CD8-positive, alpha-beta memory T cell (primary cell): ENCODE results near the gene UAP1L1. TPM values are rescaled to one million over a fixed set of nuclear protein-coding genes. Genes with fewer than 3 reads are reported as not detected.
A peak's percentile ranks its signal among the peaks of the same experiment; 100 is the strongest.

Source experiments
- CTCF ChIA-PET: fragments of 350-600 bp; sonication (Branson Sonifier 250); formaldehyde crosslinking; loops from one replicate; lab custom pipeline; 2021; ENCODE audit warnings: antibody characterized with exemption; lab: Charles Lee
- POLR2A ChIA-PET: fragments of 350-600 bp; sonication (Branson Sonifier 250); formaldehyde crosslinking; loops from one replicate; lab custom pipeline; 2021; ENCODE audit warnings: antibody characterized with exemption; lab: Charles Lee
- DNase-seq, 5 donors: peaks; one replicate each; pipeline versions ENCODE4 v3.0.0 to v3.0.0-alpha.2; 2020 to 2022; ENCODE audit warnings: mixed read lengths in 1 of 5
- H3K27ac ChIP-seq: one replicate; pipeline ENCODE4 v1.7.0; 2013; ENCODE audit warnings: low read depth, mild to moderate bottlenecking, low read length, moderate library complexity
- H3K27me3 ChIP-seq: 2 replicates; pipeline ENCODE4 v1.7.0; 2013; ENCODE audit warnings: low read length, mild to moderate bottlenecking; ENCODE audit not compliant: insufficient read depth, poor library complexity, severe bottlenecking
- H3K36me3 ChIP-seq: 2 replicates; pipeline ENCODE4 v1.7.0; 2013; ENCODE audit warnings: mild to moderate bottlenecking, low read length, moderate library complexity; ENCODE audit not compliant: insufficient read depth
- H3K4me1 ChIP-seq: 2 replicates; pipeline ENCODE4 v1.7.0; 2013; ENCODE audit warnings: mild to moderate bottlenecking, low read length, moderate library complexity; ENCODE audit not compliant: insufficient read depth
- H3K4me3 ChIP-seq: 2 replicates; pipeline ENCODE4 v1.7.0; 2013; ENCODE audit warnings: mild to moderate bottlenecking, low read length
- H3K9me3 ChIP-seq: 2 replicates; pipeline ENCODE4 v1.7.0; 2013; ENCODE audit warnings: mild to moderate bottlenecking, low read length
- H3K27ac Mint-ChIP-seq, 8 donors: one replicate each; pipeline ENCODE4 v1.8.0; 2020 to 2021; ENCODE audit warnings: mixed read lengths in 8 of 8, mild to moderate bottlenecking in 6 of 8, inconsistent platforms in 3 of 8, moderate library complexity in 3 of 8
- H3K27me3 Mint-ChIP-seq, 2 donors: one replicate each; pipeline ENCODE4 v1.8.0; 2020 to 2021; ENCODE audit warnings: mixed read lengths in 2 of 2, mild to moderate bottlenecking in 1 of 2, moderate library complexity in 1 of 2
- H3K36me3 Mint-ChIP-seq, 3 donors: one replicate each; pipeline ENCODE4 v1.8.0; 2020 to 2021; ENCODE audit warnings: mixed read lengths in 3 of 3, inconsistent platforms in 1 of 3, mild to moderate bottlenecking in 1 of 3
- H3K4me1 Mint-ChIP-seq, 3 donors: one replicate each; pipeline ENCODE4 v1.8.0; 2020 to 2021; ENCODE audit warnings: mixed read lengths in 3 of 3, inconsistent platforms in 1 of 3, mild to moderate bottlenecking in 1 of 3
- H3K4me3 Mint-ChIP-seq, 7 donors: one replicate each; pipeline ENCODE4 v1.8.0; 2020 to 2021; ENCODE audit warnings: mixed read lengths in 7 of 7, mild to moderate bottlenecking in 6 of 7, moderate library complexity in 4 of 7, inconsistent platforms in 2 of 7
- H3K9me3 Mint-ChIP-seq, 5 donors: one replicate each; pipeline ENCODE4 v1.8.0; 2020 to 2022; ENCODE audit warnings: mixed read lengths in 5 of 5, mild to moderate bottlenecking in 3 of 5, moderate library complexity in 2 of 5, inconsistent platforms in 1 of 5
- polyA plus RNA-seq: library from polyadenylated mRNA; unstranded; fragments of 300-500 nt; fragmentation: Illumina TruSeq; gene quantifications from one replicate; pipeline ENCODE4 v1.2.3, GENCODE V29; 2021
- total RNA-seq, 2 experiments: library from RNA; stranded (reverse); gene quantifications; one replicate each; pipeline ENCODE4 v1.2.3, GENCODE V29; 2021

The UAP1L1 gene
- total and polyA plus RNA-seq, 3 experiments from 2014 or later, result 4.6 to 15.5 (median 15.3) TPM

- no peaks in the 10 kb centered on the region for H3K36me3 Mint-ChIP-seq
- POLR2A ChIA-PET, result interaction anchor here (1.0 to 3.1 kb wide), 2 partner anchors 17 to 18 kb away, joined by 3 to 29 read pairs; partner anchors contain the start of gene MAN1B1
- Histone ChIP-seq H3K9me3 (no peaks in the 10 kb centered on the region), H3K4me3 (no peak overlapping the region), H3K4me1 (peaks cover 14% of the 10 kb centered on the region), H3K27ac (no peak overlapping the region), H3K27me3 (no peaks in the 10 kb centered on the region), H3K36me3 (no peaks in the 10 kb centered on the region)
- H3K27me3 Mint-ChIP-seq, result peaks cover 3 to 4% of the 10 kb centered on the region in 2 donors
- H3K9me3 Mint-ChIP-seq, result no peaks in the 10 kb centered on the region
- H3K4me1 Mint-ChIP-seq, result peaks cover 6 to 22% (median 14%) of the 10 kb centered on the region in 3 donors
- no peak for DNase-seq
- H3K4me3 Mint-ChIP-seq, result peak overlapping the region in 3 of 7 donors; percentile 23 to 53 (median 39)
- no peak overlapping the region for H3K27ac Mint-ChIP-seq
- CTCF ChIA-PET, result interaction anchor here (0.7 to 8.6 kb wide), 19 partner anchors 8 to 291 kb away, joined by 3 to 87 read pairs (median 9); partner anchors contain the start of genes ABCA2, CLIC3, FUT7 and MAN1B1
Observed at GRCh38 chr9:137068539-137069507, 8.5 kb upstream of the UAP1L1 start.

DNA sequence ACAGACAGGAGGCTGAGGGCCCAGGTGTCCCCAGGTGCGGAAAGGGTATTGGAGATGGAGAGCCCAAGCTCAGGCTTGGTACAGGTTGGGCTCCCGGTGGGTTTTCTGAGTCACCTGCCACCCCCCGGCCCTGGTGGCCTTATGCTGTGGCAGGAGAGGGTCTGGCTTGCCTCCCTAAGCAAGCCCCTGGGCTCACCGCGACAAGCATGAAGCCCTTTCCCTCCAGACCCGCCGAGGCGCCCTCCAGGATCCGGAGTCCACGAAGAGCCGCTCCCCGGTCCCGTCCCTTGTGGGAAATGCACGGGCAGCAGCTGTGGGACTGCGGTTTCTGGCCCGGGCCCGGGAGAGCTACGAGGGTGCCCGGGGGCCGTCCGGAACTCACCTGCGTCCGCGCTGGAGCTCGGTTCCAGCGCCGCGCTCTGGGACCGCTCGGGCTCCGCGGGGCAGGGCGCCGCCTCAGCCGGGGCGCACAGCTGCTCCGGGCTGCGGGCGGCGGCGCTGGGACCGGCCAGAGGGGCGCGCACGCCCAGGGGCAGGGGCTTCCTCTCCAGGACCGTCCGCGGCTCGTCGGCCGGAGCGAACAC is 7.7 kb upstream of the UAP1L1 start:
- H3K4me3 ChIP-seq, result no peak overlapping the region
- no peaks in the 10 kb centered on the region for H3K9me3 Mint-ChIP-seq
- H3K4me1 Mint-ChIP-seq, result peaks cover 6 to 19% (median 12%) of the 10 kb centered on the region in 3 donors
- H3K36me3 ChIP-seq, result no peaks in the 10 kb centered on the region
- ChIA-PET CTCF (interaction anchor here (1.1 to 8.6 kb wide), 11 partner anchors 9 to 281 kb away, joined by 3 to 87 read pairs (median 10); partner anchors contain the start of genes MAN1B1 and NPDC1), POLR2A (interaction anchor here (0.6 to 3.1 kb wide), 8 partner anchors 16 to 262 kb away, joined by 3 to 29 read pairs (median 4); partner anchors contain the start of genes MAN1B1, RABL6 and TUBB4B)
- peak overlapping the region in 3 of 7 donors; percentile 23 to 53 (median 39) for H3K4me3 Mint-ChIP-seq
- H3K27ac ChIP-seq, result no peak overlapping the region
- H3K4me1 ChIP-seq, result peaks cover 14% of the 10 kb centered on the region
- H3K27me3 Mint-ChIP-seq, result peaks cover 3 to 4% of the 10 kb centered on the region in 2 donors
- no peak overlapping the region for H3K27ac Mint-ChIP-seq
- H3K27me3 ChIP-seq, result no peaks in the 10 kb centered on the region
- H3K36me3 Mint-ChIP-seq, result no peaks in the 10 kb centered on the region
- no peaks in the 10 kb centered on the region for H3K9me3 ChIP-seq
- DNase-seq, result no peak

DNA sequence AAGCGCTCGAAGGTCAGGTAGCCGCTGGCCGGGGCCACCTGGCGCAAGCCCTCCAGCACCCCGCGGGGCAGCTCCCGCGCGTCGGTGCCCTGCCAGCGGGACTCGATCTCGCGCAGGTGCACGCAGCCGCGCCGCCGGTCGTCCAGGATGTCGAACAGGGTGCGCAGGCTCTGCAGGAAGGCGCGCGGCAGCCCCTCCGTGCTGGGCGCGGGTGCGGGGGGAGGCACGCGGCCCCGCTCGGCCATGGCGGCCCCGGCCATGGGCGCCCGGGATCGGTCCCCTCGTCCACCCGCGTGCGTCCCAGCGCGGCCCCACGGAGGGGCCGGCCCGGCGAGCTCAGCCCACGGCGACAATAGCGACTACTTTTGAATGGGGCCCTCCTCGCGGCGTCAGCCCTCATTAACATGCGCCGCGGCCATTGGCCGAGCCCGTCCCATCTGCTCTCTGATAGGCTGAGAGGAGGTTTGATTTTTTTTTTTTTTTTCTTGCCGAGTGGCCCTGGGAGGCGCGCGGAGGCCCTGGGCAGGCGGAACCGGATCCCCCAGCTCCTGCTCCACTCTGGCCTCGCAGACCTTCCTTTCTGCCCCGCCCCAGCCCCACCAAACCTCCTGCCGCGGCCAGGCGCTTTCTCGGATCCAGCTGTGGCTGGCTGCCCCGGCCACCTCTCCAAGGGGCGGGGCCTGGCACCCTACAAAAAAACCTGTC is 7.0 kb upstream of the UAP1L1 start, which contains the start of gene SAPCD2:
TSS of gene SAPCD2 (minus strand) at position 357 of the 705 bp plus-strand sequence. CDS start at position 260, 97 bp downstream.
- Histone ChIP-seq H3K27me3 (no peaks in the 10 kb centered on the region), H3K4me1 (peaks cover 14% of the 10 kb centered on the region), H3K36me3 (no peaks in the 10 kb centered on the region), H3K9me3 (no peaks in the 10 kb centered on the region), H3K4me3 (peak within 1 kb of the TSS; percentile 39), H3K27ac (peak within 1 kb of the TSS; percentile 65)
- CTCF ChIA-PET, result interaction anchor here (0.7 to 8.6 kb wide), 13 partner anchors 9 to 282 kb away, joined by 3 to 87 read pairs (median 6); partner anchors contain the start of genes MAN1B1 and NPDC1
- POLR2A ChIA-PET, result interaction anchor here (0.6 to 3.1 kb wide), 10 partner anchors 16 to 263 kb away, joined by 3 to 29 read pairs (median 4); partner anchors contain the start of genes MAN1B1, RABL6 and TUBB4B
- Mint-ChIP-seq H3K4me3 (peak within 1 kb of the TSS; percentile 66 to 88 (median 77)), H3K36me3 (no peaks in the 10 kb centered on the region), H3K9me3 (no peaks in the 10 kb centered on the region), H3K4me1 (peaks cover 6 to 19% (median 12%) of the 10 kb centered on the region in 3 donors), H3K27ac (peak within 1 kb of the TSS in 6 of 8 donors; percentile 43 to 89 (median 75)), H3K27me3 (peaks cover 3 to 4% of the 10 kb centered on the region in 2 donors)
- peak; percentile 80 to 91 (median 85) for DNase-seq

GRCh38 chr9:137070906-137071275 is 6.4 kb upstream of the UAP1L1 start:
- Histone ChIP-seq H3K4me1 (peaks cover 14% of the 10 kb centered on the region), H3K36me3 (no peaks in the 10 kb centered on the region), H3K9me3 (no peaks in the 10 kb centered on the region), H3K27ac (peak overlapping the region; percentile 65), H3K4me3 (peak overlapping the region; percentile 39), H3K27me3 (no peaks in the 10 kb centered on the region)
- Mint-ChIP-seq H3K4me1 (peaks cover 6 to 19% (median 12%) of the 10 kb centered on the region in 3 donors), H3K9me3 (no peaks in the 10 kb centered on the region), H3K36me3 (no peaks in the 10 kb centered on the region), H3K4me3 (peak overlapping the region; percentile 66 to 88 (median 77)), H3K27ac (peak overlapping the region in 6 of 8 donors; percentile 43 to 89 (median 75)), H3K27me3 (peaks cover 3 to 4% of the 10 kb centered on the region in 2 donors)
- ChIA-PET POLR2A (interaction anchor here (0.6 to 3.1 kb wide), 5 partner anchors 15 to 221 kb away, joined by 3 to 29 read pairs (median 4); partner anchors contain the start of genes MAN1B1 and TUBB4B), CTCF (interaction anchor here (0.7 to 8.6 kb wide), 10 partner anchors 8 to 57 kb away, joined by 3 to 87 read pairs (median 8); partner anchors contain the start of genes MAN1B1 and NPDC1)
- no peak for DNase-seq

DNA sequence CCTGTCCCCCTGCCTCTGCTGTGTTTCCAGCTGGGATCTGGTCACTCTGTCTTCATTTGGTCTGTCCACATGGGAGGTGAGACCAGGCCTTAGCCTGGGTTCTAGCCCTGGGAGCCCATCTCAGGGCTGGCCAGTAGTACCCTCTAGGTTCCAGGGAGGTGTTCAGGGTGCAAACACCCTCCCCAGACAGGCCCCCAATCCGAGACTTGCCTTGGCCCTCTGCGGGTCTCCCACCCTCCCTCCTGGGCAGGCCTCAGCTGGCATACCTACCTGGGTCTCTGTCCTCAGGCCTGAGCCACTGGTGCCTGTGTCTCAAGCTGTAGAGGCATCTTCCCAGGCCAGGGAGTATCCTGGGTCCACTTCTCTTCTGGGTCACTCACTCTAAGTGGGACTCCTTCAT is 6.0 kb upstream of the UAP1L1 start:
- H3K4me3 ChIP-seq, result peak overlapping the region; percentile 39
- CTCF ChIA-PET, result interaction anchor here (1.0 to 2.8 kb wide), 8 partner anchors 13 to 156 kb away, joined by 3 to 15 read pairs (median 6); partner anchors contain the start of genes MAN1B1 and RNF224
- POLR2A ChIA-PET, result interaction anchor here (1.1 to 3.1 kb wide), 3 partner anchors 15 to 170 kb away, joined by 3 to 29 read pairs (median 4); partner anchors contain the start of genes MAN1B1 and TUBB4B
- no peaks in the 10 kb centered on the region for H3K36me3 ChIP-seq
- Mint-ChIP-seq H3K27me3 (peaks cover 3 to 4% of the 10 kb centered on the region in 2 donors), H3K9me3 (no peaks in the 10 kb centered on the region), H3K36me3 (no peaks in the 10 kb centered on the region), H3K4me3 (peak overlapping the region; percentile 66 to 88 (median 76)), H3K27ac (peak overlapping the region in 4 of 8 donors; percentile 28 to 89 (median 75)), H3K4me1 (peaks cover 6 to 19% (median 12%) of the 10 kb centered on the region in 3 donors)
- no peaks in the 10 kb centered on the region for H3K9me3 ChIP-seq
- no peak for DNase-seq
- peak overlapping the region; percentile 65 for H3K27ac ChIP-seq
- peaks cover 14% of the 10 kb centered on the region for H3K4me1 ChIP-seq
- H3K27me3 ChIP-seq, result no peaks in the 10 kb centered on the region

DNA sequence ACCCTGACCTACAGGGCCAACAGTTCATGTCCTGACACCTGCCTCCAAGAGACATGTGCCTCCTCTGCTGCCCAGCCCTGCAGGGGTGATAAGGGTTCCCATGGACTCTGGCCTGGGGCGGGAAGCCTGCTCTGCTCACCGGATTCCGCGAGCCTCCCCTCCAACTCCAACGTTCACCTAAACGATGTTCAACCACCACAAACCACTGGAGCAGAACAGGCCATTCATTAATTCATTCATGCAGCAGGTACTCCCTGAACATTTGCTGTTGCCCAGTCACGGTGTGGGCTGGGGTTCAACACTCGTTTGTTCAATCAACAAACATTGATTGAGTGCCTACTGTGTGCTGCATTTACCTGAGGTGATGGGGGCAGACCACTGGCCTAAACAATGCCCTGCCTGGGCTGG is 3.3 kb upstream of the UAP1L1 start:
- Histone ChIP-seq H3K27ac (no peak overlapping the region), H3K9me3 (no peaks in the 10 kb centered on the region), H3K4me1 (peaks cover 21% of the 10 kb centered on the region), H3K4me3 (no peak overlapping the region), H3K36me3 (no peaks in the 10 kb centered on the region), H3K27me3 (no peaks in the 10 kb centered on the region)
- POLR2A ChIA-PET, result no interaction called here
- H3K27ac Mint-ChIP-seq, result peak overlapping the region in 2 of 8 donors; percentile 26 to 81
- H3K4me3 Mint-ChIP-seq, result peak overlapping the region in 1 of 7 donors; percentile 8
- H3K4me1 Mint-ChIP-seq, result peaks cover 0 to 13% (median 7%) of the 10 kb centered on the region in 3 donors
- H3K27me3 Mint-ChIP-seq, result no peaks in the 10 kb centered on the region
- CTCF ChIA-PET, result interaction anchor here (2.8 kb wide), 1 partner anchor 12 kb away, joined by 9 read pairs; the partner anchor contains the start of gene MAN1B1
- H3K9me3 Mint-ChIP-seq, result no peaks in the 10 kb centered on the region
- no peaks in the 10 kb centered on the region for H3K36me3 Mint-ChIP-seq
- no peak for DNase-seq
